GM06990 (cell line): ENCODE measurements around the gene GRIK4.

Source experiments
- DNase-seq: peaks from one replicate; pipeline ENCODE4 v3.0.0-alpha.2; 2011; ENCODE audit not compliant: insufficient read length; ENCODE audit errors: extremely low read depth
- H3K27me3 ChIP-seq: replicated peaks from 2 replicates; pipeline ENCODE4 v1.6.0; 2011; ENCODE audit warnings: low read length; ENCODE audit not compliant: control insufficient read depth, insufficient read depth
- H3K36me3 ChIP-seq: 2 replicates; pipeline ENCODE4 v1.5.1; 2011; ENCODE audit warnings: low read length; ENCODE audit not compliant: control insufficient read depth, insufficient read depth
- H3K4me3 ChIP-seq: replicated peaks from 2 replicates; pipeline ENCODE4 v1.5.1; 2011; ENCODE audit warnings: low read depth, mild to moderate bottlenecking, control low read depth, low read length
- CTCF ChIP-seq: IDR thresholded peaks from 2 replicates; pipeline ENCODE4 v1.5.1; 2011; ENCODE audit warnings: low read length, control low read depth, mild to moderate bottlenecking, inconsistent platforms; ENCODE audit not compliant: insufficient read depth, poor library complexity, severe bottlenecking

The GRIK4 gene

GRCh38 chr11:120881596-120881995 lies 370.0 kb downstream of the GRIK4 start:
- no peak for DNase-seq
- H3K36me3 ChIP-seq, result no peaks in the 10 kb centered on the region
- H3K27me3 ChIP-seq, result peaks cover 3% of the 10 kb centered on the region
- TF ChIP-seq CTCF, result no peak
- no peak overlapping the region for H3K4me3 ChIP-seq

- Histone ChIP-seq H3K4me3 (no peak overlapping the region), H3K27me3 (peaks cover 3% of the 10 kb centered on the region), H3K36me3 (no peaks in the 10 kb centered on the region)
- DNase-seq, result no peak
- TF ChIP-seq CTCF, result no peak
Observed at GRCh38 chr11:120882175-120882574, 370.6 kb downstream of the GRIK4 start.

GRCh38 chr11:120883404-120884080 lies 372.0 kb downstream of the GRIK4 start:
- H3K27me3 ChIP-seq, result peaks cover 2% of the 10 kb centered on the region

GRCh38 chr11:120884154-120885020 lies 372.8 kb downstream of the GRIK4 start:
- H3K36me3 ChIP-seq, result no peaks in the 10 kb centered on the region
- peaks cover 2% of the 10 kb centered on the region for H3K27me3 ChIP-seq
- TF ChIP-seq CTCF, result no peak
- H3K4me3 ChIP-seq, result no peak overlapping the region
- no peak for DNase-seq

More at GRCh38 chr11:120883404-120884080, 372.0 kb downstream of the GRIK4 start:
- Histone ChIP-seq H3K4me3 (no peak overlapping the region), H3K36me3 (no peaks in the 10 kb centered on the region)
- no peak for TF ChIP-seq CTCF
- no peak for DNase-seq

GRCh38 chr11:120890609-120891320 lies 379.2 kb downstream of the GRIK4 start:
- TF ChIP-seq CTCF, result no peak
- DNase-seq, result no peak
- no peak overlapping the region for H3K4me3 ChIP-seq
- H3K36me3 ChIP-seq, result no peaks in the 10 kb centered on the region
- H3K27me3 ChIP-seq, result peaks cover 2% of the 10 kb centered on the region; the same call in 1 of the 2 replicates
